ENCODE data around the gene SLK.

DNA sequence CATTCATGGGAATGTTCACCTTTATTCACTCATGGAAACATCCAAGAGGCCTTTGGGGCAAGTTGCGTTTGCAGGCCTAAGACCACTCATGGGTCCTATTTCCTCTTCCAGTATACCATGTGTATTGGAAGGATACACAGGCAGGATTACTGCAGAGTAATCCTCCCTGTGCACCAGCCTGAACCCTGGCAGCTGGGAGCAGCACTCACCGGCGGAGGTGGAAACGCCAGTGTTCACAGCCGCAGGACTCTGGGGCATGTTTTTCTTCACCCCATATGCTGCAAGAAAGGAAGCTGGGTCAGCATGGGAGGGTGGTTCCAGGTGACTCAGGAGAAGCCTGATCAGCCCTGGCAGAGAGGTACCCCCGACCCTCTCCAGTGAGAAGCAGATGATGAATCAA is 94.3 kb downstream of the SLK start:
- TF ChIP-seq POLR2A (IDR thresholded peaks at IDR 0.05; ENCODE audit: low read length) (no peak), GATA1 (IDR thresholded peaks at IDR 0.05; ENCODE audit: low read depth, low read length) (no peak)
